ENCODE data around the gene BSPRY. TPM values are rescaled to one million over a fixed set of nuclear protein-coding genes. Genes with fewer than 3 reads are reported as not detected.
"Not testable (repeated sequence)": the region's sequence is repeated elsewhere in the genome, so short reads cannot be mapped to it uniquely, and the experiment has no call there.

Gene BSPRY
- total RNA-seq, 1 experiment from 2014 or later = 22.6 TPM

DNA sequence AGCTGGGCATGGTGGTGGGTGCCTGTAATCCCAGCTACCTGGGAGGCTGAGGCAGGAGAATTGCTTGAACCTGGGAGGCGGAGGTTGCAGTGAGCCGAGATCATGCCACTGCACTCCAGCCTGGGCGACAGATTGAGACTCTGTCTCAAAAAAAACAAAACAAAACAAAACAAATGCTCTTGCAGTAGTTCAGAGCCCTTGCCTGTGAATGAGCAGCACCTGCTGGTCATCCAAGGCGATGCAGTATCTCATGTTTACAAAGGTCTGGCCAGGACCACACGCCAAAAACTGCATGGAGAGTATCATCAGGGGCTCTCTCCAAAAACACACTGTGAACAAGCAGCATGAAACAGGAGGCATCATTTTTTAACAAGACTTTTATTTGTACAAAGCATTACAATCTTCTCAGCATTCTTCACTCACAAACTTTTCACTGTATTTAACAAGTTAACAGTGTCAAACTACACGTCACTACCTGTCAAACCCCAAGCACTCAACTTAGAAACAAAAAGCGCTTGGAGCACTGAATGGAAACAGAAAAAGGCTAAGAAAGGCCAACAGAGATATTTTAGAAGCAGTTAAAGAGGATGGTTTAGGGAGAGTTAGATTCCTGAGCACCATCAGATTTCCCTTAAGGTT, 57.7 kb downstream of the BSPRY start:
- peak; percentile 31 for ATAC-seq
- intact Hi-C loops (cut with micrococcal nuclease) = loop anchor here (1.0 kb wide), 1 partner anchor 98 kb away; no protein-coding TSS in a partner anchor
- H2AFZ ChIP-seq (ENCODE audit: low read length); CTCF ChIA-PET; H3K27ac ChIP-seq (ENCODE audit: low read length); H3K27me3 ChIP-seq (ENCODE audit: low read length); H4K20me1 ChIP-seq (ENCODE audit: low read length); BruUV-seq (replicated peaks); H3K9ac ChIP-seq (ENCODE audit: low read length); H3K4me3 ChIP-seq (ENCODE audit: low read length); H3K9me3 ChIP-seq (ENCODE audit: low read length); H3F3A ChIP-seq (ENCODE audit: low read length, unreplicated experiment); H3K9me2 ChIP-seq (replicated peaks; ENCODE audit: low read length); POLR2A ChIA-PET (ENCODE audit: unreplicated experiment): not testable (repeated sequence)
- peak overlapping the region; percentile 97; the same call in 1 of the 2 replicates for H3K4me2 ChIP-seq (ENCODE audit: low read length)
- H3K36me3 ChIP-seq (ENCODE audit: low read depth, low read length) = peaks cover 14% of the 10 kb centered on the region
- peaks cover 31% of the 10 kb centered on the region for H3K79me2 ChIP-seq (ENCODE audit: low read length)
- DNase-seq = peak; percentile 65
- peak; percentile 60 for TF ChIP-seq CTCF (conservative IDR thresholded peaks at IDR 0.05; ENCODE audit: low read depth, low read length)
- peaks cover 17% of the 10 kb centered on the region for H3K4me1 ChIP-seq (ENCODE audit: insufficient read depth, low read length)

DNA sequence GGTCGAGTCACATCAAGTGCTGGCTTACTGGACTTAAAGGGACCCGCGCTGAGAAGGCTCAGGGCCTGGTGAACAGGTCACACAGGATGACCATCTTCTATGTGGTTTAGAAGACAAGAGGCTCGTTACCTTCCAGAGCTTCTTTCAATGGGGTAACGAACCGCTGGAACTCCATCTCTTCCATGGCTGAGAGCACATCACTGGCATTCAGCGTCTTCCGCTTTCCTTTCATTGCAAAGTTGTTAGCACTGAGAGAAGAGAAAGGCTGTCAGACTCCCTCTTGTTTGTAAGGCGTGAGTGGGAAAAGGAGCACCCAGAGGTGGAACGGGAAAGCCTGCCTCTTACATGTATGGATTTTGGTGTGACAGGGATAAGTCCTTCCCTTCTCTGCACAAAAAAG, 60.1 kb downstream of the BSPRY start:
- ChIA-PET POLR2A (ENCODE audit: unreplicated experiment) (no interaction called here), CTCF (interaction anchor here (0.9 kb wide), 1 partner anchor 248 kb away, joined by 3 read pairs; no protein-coding TSS in a partner anchor)

More for the DNA sequence above, 60.1 kb downstream of the BSPRY start:
- no peak for TF ChIP-seq CTCF (conservative IDR thresholded peaks at IDR 0.05; ENCODE audit: low read depth, low read length)
- no peak for TF ChIP-seq EZH2phosphoT487 (IDR thresholded peaks at IDR 0.05; ENCODE audit: borderline replicate concordance, low read length)
- TF ChIP-seq EZH2 (IDR thresholded peaks at IDR 0.05; ENCODE audit: low read length, unreplicated experiment) = no peak
- no peaks in the 10 kb centered on the region for H3K9me3 ChIP-seq (ENCODE audit: low read length)
- peak overlapping the region; percentile 96 for H3K27ac ChIP-seq (ENCODE audit: low read length)
- H3K4me3 ChIP-seq (ENCODE audit: low read length) = peak overlapping the region; percentile 99
- ATAC-seq (no peak), DNase-seq (no peak)
- H2AFZ ChIP-seq (ENCODE audit: low read length) = peak overlapping the region; percentile 94; the same call in 1 of the 2 replicates
- peaks cover 14% of the 10 kb centered on the region for H3K36me3 ChIP-seq (ENCODE audit: low read depth, low read length)
- H3K9me2 ChIP-seq (replicated peaks; ENCODE audit: low read length) = no peaks in the 10 kb centered on the region
- H3K4me2 ChIP-seq (ENCODE audit: low read length) = peak overlapping the region; percentile 97
- H3K27me3 ChIP-seq (ENCODE audit: low read length) = no peaks in the 10 kb centered on the region
- H3K4me1 ChIP-seq (ENCODE audit: insufficient read depth, low read length) = peaks cover 17% of the 10 kb centered on the region
- no peaks in the 10 kb centered on the region for H3F3A ChIP-seq (ENCODE audit: low read length, unreplicated experiment)
- peaks cover 31% of the 10 kb centered on the region for H3K79me2 ChIP-seq (ENCODE audit: low read length)
- BruUV-seq (replicated peaks) = no TSS peak
- H4K20me1 ChIP-seq (ENCODE audit: low read length) = no peaks in the 10 kb centered on the region
- intact Hi-C loops (cut with micrococcal nuclease) = no loop called here
- peak overlapping the region; percentile 100 for H3K9ac ChIP-seq (ENCODE audit: low read length)
